ENCODE measurements around the gene CA9.

CA9 gene

DNA sequence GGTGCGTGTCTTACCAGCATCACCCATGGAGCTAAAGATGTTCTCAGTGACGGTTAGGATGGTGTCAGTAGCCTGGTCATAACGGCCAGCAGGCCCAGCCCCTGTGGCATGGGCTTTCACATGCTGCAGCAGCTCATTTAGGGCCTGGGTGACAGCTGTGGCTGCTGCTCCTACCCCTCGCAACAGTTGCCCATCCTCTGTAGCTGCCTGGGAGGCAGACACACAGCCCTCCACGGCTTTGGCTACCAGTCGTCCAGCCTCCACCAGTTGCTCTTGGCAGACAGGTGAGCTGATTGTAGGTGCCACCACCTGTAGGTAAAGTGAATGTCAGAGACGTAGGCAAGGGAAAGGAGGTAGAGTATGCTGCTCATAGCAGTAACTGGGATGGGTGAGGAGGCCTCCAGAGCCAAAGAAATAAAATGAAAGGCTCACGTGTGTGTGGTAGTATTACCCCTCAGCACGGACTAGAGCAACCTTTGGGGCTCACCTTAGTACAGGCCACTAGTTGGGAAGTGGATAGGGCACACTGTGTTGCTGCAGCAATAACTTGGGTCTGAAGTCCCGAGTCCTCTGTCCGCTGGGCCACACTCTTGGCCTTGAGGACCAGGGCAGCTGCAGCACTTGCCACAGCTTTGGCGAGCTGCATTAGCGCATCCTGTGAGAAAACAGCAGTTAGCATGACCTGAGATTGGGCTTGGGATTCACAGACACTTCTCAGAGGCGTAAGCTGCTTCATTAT lies 43.6 kb downstream of the CA9 start:
- no peak for DNase-seq

GRCh38 chr9:35718721-35719511 lies 45.2 kb downstream of the CA9 start:
- no peak for DNase-seq

DNA sequence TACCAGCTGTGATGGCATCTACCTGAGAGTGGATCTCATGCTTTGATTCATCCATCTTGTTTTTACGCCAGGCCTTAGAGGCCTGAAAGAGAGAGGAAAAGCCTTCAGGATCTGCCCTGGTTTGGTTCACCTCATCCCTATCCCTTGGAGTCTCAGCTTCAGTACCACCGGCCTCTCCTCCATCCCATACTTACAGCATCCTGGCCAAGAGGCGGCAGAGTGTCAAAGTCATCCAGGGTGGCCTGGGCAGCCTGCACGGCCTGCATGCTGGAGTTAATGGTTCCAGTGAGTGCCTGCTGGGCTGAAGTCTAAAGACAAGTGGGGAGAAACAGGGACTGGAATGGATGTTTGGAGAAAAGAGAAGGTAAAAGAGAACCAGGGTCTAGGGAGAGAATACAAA lies 45.8 kb downstream of the CA9 start:
- no peak for DNase-seq

DNA sequence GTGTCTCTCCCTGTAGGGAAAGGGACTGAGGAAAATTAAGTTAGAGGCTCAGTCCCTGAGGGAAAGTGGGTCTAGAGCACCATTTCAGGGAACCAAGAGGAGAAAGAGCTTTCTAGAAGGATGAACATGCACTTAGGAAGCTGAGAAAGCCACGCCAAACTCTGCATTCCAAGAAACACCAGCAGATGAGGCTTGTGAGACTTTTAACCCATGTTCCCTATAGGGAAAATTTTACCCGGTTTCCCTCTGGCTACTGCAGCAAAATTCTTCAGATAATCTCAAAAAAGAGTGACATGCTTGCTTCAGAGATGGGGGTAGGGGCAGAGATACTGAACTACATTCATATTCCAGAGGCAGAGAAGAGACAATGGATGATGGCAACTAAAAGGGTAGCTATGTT lies 49.7 kb downstream of the CA9 start:
- DNase-seq, result no peak

DNA sequence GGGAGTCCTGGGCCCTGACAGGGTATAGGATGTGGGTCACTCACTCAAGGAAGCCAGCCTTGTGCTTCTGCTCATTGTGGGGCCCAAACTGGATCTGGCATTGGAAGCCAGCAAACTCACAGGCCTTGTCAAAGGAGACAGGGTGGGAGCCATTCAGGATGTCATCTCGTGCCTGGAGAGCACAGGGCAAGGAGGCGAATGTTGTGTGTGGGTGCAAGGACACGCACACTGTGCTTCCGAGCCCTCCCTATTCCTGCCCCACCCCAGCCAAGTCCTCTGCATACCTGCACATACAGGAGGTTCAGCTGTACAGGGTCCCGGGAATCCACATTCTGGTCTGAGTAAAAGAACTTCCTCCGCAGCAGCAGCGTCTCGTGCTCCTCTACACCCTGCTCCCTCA lies 50.2 kb downstream of the CA9 start:
- no peak for DNase-seq

DNA sequence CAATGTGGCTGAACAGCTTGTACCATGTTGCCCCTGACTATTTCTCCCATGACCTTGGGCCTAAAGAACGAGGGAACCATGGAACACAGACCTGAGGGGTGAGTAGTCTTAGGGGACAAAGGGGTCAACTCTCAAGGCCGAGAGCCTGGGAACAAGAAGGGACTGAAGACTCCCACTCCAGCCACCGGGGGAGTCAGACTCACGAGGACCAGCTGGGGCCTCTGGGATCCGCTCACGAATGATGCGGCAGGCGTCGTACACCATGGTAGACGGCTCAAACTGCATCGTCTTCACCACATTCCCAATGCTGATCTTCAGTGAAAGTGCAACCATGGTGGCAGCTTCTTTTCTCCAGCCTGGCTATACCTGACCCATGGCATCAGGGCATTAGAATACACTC lies 51.6 kb downstream of the CA9 start:
- DNase-seq, result no peak

DNA sequence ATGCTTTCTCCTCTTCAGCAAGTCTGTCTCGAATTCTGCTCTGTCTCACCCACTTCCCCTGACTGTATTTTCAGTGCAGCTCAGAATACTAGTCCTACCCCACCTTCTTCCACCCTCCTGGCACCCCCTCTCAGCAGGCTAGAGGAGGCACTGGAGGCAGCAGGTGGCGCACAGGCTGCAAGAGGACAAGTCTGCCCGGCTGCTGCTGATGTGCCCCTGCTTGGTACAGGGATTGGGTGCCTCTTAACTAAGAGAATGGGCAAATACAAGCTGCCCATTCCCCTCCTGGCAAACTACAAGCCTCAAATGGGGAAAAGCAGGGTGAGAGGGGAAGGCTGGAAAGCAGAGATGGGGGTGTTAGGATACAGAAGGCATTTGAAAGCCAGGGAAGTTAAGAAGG lies 53.2 kb downstream of the CA9 start:
- peak; percentile 58 for DNase-seq

- no peak for DNase-seq
These were observed 53.9 kb downstream of the CA9 start for GRCh38 chr9:35727676-35728040.

- peak; percentile 96 for DNase-seq
These were observed 54.6 kb downstream of the CA9 start for GRCh38 chr9:35728041-35728971.

DNA sequence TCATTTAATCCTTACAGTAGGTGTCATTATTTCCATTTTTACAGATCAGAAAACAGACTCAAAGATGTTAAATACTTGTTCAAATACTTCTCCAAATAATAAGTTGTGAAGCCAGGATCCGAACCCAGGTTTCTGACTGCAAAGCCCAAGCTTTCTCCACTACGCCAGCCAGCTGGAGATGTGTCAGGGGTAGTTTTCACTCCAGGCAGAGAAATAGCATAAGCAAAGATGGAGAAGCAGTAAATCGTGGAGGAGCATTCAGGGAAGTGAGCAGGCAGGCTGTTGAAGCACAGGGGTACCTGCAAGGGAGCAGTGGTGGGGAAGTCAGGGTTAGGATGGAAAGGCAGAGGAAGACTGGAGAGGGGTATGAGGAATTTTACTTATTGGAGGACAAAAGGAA lies 55.4 kb downstream of the CA9 start:
- DNase-seq, result no peak

DNA sequence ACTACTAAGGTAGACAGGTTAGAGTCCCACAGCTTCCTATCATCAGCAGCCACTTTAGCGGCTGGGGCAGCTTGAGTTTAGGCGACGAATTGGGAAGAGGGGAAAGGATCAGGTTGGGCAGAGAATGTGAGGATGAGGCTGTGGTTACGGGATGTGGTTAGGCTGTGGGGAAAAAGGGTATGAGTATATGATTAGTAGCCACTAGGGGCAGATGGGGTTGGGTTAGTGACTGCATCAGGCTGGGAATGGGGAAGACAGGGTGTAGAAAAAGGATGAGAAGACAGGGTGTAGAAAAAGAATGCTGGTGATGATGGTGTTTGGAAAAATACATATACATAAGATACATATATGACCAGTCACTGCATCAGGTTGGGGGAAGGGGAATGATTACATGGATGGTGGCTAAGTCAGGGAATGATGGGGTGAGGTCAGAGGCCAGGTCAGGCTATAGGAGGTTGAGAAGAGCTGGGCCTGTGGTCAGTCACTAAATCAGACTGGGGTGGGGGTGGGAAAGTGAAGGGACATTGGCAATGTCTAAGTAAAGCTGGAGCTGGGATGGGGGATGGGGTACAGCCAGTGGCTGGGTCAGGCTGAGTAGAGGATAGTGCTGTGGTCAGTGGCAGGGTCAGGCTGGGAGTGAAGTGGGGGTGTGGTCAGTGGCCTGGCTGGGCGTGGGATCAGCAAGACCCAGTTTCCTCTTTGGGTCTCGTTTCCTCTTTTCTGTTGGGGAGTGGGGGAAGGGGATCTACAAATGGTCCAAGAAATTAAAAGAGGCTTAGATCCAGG lies 56.2 kb downstream of the CA9 start:
- DNase-seq, result peak; percentile 95

DNA sequence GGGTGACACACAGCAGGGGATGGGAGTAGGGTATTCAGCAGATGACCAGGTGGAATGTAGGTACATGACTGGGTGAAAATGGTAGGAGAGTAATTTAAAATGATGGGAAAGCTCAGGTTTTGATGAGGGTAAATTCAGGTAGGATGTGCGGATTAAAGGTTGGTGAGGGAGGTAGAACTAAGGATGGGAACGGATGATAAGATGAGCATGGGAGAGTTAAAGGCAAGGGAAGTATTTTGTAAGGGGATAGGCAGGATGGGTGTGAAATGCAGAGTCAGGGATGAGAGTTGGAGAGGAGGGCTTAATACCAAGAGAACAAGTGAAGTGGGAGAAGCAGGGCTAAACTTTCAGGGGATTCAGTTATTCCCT lies 56.7 kb downstream of the CA9 start:
- DNase-seq, result no peak

Data from fibroblast of skin of back (primary cell).